ENCODE results near the gene LRRN4CL.
"Not testable (repeated sequence)": the region's sequence is repeated elsewhere in the genome, so short reads cannot be mapped to it uniquely, and the experiment has no call there.

The LRRN4CL gene

DNA sequence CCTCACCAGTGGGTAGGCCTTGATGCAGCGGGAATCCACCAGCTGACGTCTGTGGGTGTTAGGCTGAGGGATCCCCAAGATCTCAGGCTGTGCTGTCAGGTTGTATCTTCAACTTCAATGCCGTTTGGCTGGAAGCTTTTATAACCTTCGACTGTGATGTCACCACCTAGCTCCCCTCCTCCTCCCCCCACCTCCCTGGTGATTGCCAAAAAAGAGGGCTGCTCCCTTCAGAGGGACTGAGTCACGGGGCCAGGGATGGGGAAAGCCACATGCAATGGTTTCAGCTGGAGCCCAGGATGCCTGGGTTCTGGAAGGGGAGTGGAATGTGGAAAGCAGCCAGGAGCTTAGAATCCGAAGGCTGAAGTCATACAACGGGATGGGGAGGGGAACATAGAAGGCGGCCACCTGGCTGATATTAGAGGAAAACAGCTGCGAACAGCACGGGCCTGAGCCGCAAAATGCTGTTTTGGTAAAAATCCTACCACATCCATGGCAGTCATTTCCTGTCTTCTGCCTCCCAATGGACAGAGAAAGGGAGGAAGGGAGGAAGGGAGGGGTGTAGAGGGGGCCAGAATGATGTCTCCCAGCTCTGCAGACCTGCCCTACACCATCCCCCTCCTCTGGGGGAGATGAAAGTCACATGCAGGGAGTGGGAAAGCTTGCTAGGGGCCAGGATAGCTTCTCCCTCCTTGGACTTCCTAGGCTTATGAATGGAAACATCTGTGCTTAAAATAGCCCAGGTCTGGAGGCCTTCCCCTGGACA, at the start of gene LRRN4CL:
LRRN4CL (minus strand) TSS at position 110 of the 763 bp plus-strand sequence. CDS start 1,022 bp downstream, outside the sequence.
- peak; percentile 29 for DNase-seq

DNA sequence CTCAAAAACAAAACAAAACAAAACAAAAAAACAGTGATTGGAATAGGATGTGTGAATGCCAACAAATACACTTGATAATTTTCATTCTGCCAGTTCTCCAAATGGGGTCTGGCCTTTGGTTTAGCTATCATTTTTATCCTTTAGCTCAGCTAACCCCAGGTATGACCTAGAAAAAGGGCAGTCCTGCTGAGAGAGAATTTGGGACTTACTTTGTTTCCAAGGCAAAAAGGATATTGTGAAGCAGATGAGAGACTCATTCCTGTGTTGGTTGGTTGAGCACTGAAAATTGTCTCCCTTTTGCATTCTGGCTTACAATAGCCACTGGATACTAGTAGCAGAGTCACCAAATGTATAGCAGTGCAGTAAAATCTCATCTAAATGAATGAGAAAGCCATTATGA, 47.9 kb upstream of the LRRN4CL start:
- no peak for DNase-seq

DNA sequence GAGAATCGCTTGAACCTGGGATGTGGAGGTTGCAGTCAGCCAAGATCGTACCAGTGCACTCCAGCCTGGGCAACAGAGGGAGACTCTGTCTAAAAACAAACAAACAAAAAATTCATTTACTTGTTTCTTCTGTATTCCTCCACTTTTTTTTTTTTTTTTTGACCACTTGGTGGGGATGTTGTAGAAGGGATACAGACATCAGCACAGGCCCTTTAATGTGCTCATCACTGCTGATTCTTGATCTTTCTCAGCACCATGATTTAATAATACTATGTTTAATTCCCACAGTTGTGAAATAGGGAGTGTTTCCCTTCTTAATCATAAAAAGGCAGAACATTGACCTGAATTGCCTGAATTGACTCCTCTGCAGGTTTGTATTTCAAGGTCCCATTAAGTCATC, 43.5 kb upstream of the LRRN4CL start:
- peak; percentile 16 for DNase-seq

DNA sequence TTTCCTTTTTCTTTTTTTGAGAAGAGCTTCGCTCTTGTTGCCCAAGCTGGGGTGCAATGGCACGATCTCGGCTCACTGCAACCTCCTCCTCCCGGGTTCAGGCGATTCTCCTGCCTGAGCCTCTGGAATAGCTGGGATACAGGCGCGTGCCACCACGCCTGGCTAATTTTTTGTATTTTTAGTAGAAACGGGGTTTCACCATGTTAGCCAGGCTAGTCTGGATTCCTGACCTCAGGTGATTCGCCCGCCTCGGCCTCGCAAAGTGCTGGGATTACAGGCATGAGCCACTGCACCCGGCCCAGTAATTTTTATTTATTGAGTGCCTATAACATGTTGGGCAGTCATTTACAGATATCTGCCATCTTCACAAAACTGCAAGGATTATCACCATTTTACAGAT, 40.7 kb upstream of the LRRN4CL start:
- DNase-seq: not testable (repeated sequence)

DNA sequence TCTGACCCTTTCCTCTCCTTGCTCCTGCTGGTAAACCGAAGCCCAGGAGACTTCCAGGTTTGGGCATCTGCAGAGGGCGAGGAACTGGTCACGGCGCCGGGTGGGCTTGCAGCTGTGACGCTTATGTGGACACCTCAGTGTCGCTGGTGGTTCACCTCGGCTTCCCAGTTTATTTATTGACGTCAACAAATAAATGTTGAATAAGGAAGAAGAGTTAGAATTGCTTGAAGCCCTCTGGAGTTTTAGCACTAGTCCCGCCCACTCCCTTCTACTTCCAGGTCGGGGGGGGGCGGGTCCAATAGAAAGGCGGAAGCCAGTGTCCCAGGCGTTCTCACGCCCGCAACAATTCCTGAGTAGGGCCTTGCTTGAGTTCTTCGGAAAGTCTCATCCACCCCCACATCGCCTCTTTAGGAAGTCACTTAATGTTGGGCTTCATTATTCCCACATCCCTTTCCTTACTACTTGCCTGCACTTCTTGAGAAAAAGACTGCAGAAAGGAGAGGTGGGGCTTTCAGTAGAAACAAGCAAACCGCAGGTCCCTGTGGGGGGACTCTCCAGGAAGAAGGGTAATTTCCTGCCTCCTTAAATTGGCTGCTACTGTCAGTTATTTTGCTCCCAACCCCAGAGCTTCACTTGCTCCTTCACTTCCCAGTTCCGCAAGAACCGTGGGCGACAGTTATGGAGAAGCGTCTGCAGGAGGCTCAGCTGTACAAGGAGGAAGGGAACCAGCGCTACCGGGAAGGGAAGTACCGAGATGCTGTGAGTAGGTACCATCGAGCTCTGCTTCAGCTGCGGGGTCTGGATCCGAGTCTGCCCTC, 39.0 kb upstream of the LRRN4CL start, which contains the start of gene TTC9C:
TTC9C (plus strand) TSS at position 316 of the 818 bp plus-strand sequence; CDS start at position 679, 363 bp downstream.
- peak; percentile 67 for DNase-seq

DNA sequence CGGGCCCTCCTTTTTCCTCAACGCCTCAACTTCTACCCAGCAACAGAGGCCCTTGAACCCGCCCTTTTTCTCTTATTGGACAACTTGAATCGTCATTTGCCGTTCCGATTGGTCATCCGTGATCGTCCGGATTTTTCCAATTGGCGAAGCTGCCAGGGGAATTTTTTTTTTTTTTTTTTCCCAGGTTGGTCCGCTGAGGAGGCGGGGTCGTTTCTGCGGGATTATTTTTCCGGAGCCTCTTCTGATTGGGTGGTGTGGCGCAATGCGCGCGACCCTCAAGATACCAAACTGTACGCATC, 38.5 kb upstream of the LRRN4CL start:
- DNase-seq: peak; percentile 96

DNA sequence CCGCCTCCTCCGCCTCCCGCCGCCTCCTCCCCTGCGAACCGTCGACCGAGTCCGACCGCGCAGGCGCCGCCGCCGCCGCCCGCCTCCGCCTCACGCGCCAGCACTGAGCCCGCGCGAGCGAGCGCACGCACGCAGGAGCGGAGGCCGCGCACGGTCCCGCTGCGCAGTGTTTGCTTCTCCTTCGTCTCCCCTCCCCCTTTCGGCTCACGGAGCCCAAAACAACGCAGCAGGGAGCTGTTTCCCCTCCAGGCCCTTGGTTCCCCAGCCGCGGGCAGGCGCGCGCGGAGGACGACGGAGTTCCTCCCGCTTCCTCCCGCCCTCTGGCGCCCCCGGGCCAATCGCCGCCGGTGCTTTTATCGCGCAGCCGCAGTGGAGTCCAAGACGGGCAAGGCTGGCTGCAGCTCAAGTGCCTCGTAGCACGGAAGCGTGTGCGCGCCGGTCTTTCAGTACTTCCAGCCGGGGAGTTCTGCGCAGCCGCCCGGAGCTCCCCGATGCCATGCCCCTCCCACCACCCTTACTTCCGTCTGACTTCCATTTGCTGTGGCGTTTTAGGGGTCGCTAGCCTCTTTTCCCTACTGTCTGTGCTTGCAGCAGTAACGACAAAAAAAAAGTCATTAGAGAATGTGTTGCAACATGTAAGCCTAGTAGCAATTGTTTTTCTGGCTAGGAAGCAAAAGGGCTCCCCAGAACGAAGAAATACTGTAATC, 38.0 kb upstream of the LRRN4CL start, which contains the start of gene HNRNPUL2:
HNRNPUL2 (minus strand) TSS at position 293 of the 707 bp plus-strand sequence. CDS start 301 bp downstream, outside the sequence.
- peak; percentile 94 for DNase-seq

DNA sequence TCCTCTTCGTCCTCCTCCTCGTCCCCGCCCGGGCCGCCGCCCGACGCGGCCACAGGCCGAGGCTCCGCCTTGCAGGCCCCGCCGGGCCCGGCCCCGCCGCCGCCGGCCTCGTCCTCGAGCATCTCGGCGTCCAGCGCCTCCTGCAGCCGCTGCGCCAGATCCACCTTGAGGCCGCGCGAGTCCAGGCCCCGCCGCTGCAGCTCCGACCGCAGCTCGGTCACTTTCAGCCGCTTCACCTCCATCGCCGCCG, 37.5 kb upstream of the LRRN4CL start:
- DNase-seq: no peak

DNA sequence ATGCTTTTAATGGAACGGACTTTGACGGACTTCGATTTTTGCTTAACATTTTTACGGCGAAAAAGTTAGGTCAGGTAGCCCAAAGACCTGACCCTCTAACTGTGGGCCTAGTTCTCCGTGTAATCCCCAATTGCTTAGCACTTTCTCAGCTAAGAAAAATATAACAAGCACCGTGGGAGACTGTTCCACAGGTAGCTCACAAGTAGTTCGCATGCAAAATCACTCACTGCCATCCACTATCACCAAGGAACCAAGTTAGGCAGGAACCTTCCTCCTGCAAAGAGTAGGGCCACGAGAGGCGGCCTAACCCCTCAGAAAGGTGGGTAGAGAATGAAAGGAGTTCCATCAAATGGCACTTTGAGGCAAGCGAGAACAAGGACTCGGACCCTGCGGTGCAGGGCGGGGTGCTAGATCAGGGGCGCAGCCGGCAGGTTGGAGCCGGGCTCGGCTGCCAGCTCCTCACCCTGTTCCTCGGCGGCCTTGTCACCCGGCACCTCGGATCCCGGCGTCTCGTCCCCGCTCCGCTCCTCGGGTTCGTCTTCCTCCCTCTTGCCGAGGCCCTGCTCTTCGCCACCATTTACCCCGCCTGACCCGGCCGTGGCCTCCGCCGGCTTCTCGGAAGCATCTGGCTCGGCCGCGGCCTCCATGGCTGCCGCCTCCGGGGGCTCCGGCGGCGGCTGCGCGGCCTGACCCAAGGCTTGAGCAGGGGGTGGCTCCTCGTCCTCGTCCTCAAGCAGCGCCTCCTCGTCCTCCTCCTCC, 37.0 kb upstream of the LRRN4CL start:
- DNase-seq: no peak

DNA sequence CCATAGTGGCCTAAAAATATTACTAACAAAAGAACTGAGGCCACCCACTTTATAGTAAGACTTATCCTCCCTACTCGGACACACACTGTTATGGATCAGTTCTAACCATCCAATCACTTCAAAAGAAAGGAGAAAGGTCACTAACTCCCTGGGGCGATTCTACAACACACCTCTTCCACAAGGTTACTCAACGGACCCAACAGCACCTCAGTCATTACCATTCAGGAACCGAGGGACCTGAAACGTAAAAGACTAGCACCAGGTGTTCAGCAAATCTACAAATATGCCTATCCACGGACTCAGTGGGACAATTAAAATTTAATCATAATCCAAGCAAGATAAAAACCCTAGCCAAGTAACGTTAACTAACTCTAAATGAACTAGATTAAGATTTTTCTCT, 36.3 kb upstream of the LRRN4CL start:
- DNase-seq: no peak

DNA sequence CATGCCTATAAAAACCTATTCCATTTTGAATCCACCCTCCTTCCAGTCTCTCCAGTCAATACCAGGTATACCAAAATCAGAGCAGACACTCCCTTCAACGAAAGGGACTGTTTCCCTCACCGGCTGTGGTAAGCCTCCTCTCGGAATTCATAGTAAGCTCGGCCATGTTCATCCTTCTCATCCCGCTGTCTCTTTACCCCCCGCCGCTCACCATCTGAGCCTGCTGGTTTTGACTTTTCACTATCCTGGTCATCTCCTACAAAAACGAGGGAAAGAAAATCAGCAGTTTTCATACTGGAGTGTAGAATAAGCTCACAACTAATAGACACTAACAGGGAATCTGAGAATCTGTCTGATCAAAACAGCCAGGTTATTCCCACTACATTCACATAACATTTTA, 34.8 kb upstream of the LRRN4CL start:
- DNase-seq: no peak

DNA sequence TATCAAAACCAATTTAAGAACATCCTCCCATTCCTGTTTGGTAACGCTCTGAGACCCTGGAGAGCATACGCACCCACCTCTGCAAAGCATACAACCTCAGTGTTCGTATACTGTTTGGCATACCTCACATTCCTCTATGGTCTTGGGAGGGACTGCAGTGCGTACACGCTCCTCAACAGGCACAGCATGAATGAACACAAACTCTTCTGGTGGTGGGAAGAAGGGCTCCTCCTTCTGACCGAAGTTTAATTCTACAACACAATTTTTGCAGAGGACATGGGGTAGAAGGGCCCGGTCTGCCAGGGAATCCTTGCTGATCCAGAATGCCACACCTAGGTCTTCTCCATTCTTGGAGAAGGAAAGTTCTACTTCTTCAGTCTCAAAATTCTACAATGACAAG, 32.7 kb upstream of the LRRN4CL start:
- DNase-seq: no peak

DNA sequence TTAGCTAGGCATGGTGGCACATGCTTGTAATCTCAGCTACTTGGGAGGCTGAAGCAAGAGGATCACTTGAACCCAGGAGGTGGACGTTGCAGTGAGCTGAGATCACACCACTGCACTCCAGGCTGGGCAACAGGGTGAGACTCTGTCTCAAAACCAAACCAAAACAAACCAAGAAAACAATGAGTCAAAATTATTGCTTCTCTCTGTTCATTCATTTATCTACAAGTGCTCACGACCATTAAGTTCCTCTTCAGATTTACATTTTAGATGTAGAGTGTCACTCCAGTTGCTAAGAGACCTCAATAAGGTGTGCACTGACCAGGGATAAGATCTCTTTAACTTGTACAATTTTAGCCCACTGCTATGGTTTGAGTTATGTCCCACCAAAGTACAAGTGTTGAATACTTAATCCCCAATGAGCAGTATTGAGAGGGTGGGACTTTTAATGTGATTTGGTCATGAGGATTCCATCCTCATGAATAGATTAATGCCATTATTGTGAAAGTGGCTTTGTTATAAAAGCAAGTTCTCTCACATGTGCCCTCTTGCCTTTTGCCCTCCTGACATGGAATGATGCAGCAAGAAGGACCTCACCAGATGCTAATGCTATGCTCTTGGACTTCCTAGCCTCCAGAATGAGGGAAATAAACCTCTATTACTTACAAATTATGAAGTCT, 30.1 kb upstream of the LRRN4CL start:
- DNase-seq: no peak

DNA sequence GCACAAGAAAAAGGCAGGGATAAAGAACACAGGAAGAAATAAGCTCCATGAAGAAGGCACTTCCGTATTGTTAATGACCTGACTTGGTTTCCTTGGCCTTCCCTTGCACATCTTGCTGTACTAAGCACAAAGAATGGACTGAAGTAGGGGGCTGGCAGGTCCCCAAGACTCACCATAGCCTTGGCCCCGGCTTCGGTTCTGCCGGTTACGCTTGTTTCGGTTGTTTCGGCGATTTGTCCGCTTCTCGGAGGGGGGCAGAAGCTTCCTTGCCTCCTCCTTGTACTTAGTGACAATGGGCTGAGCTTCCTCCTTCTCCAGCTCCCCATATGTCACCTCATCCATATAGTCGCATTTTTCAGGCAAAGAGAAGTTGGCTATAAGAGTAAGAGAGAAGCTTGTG, 27.5 kb upstream of the LRRN4CL start:
- DNase-seq: no peak

DNA sequence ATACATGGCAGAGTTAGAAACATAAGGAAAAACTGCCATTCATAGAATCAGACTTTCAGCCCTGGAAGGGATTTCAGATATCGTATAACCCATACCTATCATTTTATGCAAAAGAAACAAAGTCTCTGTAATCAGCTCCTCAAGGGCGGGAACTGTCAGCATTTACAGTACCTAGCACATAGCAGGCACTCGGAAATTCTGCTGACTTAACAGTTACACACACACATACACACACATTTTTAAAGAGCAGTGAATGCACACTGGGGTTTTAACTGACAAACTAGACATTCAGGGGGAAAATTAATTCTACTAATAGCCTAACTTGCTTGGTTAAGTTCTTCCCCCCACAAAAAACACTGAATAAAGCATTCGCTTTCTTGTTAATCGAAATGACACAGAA, 26.9 kb upstream of the LRRN4CL start:
- no peak for DNase-seq

DNA sequence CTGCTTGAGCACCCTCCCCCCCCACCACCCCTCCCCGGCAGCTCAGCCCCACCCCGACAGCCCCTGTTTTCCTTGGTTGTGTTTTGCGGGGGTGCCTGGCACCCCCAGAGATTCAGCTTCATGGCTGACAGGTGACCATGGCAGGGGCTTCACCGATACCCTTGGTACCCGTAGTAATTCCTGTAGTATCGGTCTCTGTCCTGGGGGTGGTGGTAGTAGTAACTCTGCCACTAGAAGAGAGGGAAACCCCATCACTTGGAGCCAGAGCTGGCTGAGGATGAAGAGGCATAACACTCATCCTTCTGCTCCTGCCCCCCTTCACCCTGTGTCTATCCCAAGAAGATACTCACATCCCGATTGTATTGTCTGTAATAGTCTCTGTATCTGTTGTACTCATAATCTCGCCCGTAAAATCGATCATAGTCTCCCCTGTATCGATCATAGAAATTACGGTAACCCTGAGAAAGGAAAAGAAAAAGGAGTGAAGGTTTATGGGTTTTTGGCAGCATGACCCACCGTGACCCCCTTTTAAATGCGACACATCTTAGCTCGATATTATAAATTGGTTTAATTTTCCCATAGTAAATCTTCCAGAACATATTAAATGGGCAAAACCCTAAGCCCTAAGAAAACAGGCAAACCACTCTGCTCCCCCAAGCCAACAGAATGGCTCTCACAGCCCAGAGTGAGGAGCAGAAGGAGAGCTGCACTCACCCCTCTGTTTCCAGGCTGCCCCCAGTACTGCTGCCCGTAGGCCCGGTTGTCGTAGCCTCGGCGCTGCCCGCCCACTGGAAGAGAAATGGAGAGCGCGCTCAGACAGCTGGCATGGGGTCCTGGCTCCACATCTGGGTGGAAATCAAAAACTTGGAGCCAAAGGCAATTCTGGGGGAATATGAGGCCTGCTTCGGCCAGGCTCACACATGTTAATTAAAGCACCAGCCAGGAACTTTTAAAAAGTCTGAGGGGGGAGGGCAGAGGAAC, 26.1 kb upstream of the LRRN4CL start:
- DNase-seq: no peak

DNA sequence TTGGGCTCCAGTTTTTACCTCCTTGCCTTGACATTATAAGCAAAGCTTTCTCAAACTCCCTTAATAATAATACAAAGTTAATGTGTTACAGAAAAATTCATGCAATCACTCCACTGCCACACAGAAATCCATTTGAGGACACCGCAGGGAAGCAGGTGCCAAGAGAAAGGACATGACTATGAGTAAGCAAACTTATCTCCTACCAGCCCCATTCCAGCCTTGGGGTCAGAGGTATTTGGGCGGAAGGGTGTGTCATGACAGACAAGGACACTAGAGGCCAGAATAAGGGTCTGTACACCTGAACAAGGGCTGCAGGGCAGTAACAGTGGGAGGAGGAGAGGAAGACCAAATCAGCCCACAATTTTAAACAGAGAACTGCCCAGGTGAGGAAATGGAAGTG, 24.0 kb upstream of the LRRN4CL start:
- no peak for DNase-seq

DNA sequence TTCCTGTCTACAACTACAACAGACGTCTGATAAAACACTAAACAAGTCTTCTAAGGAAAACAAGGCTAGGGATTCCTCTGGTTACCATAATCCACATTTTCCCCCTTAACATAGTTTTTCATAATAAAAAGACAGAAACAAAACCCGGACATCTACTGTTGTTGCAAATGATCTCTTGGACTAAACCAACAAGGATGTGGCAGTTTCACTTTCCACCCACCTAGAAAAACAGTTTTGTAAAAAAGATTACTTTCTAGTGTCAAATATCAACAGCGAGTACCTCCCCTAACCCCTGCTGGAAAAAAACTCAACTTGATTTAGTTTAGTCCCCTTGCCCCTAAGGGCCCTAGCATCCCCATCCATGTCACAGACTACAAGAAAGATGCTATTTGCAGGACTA, 23.5 kb upstream of the LRRN4CL start:
- DNase-seq: no peak

DNA sequence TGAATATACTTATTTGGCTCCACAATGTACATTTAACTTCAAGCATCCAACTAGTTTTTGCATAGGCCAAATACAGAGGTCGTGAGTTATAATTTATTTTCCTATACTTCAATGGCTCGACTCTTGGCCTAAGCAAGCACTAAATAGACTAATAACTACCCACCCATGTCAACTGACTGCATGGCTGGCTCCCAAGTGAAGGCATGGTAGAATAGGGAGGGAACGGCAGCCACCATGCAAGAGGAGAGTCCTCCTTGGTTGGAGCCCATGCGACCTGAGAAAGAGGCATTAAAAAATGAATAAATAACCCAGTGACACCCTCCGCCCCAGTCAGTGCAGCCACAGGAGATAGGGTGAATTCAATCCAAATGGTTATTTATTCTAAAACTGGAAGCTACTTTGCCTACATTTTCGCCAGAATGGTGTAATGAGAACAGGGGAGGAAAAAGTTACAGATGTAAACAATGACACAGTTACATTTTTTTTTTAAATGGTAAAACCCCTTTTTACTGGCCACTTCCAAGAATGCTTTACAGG, 23.0 kb upstream of the LRRN4CL start:
- no peak for DNase-seq

DNA sequence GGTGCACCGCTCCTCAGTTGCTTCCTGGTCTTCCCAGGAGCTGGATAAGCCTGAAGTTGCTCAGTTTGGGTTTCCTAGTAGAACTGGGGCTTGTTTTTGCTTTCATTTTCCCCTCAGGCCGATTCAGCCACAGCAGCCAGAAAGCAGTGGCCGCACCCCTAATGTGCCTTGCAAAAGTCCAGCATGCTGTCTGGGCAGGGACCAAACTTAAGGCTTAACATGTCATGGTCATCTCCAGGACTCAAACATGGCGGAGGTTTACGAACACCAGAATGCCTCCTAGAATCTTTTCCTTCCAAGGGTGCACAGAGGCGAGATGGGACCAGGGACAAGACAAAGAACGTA, 20.6 kb upstream of the LRRN4CL start:
- DNase-seq: no peak
